ENCODE data around the gene SEMA5A.

The SEMA5A gene

GRCh38 chr5:9339206-9339818 is 206.6 kb downstream of the SEMA5A start:
- TF ChIP-seq CTCF (conservative IDR thresholded peaks at IDR 0.05; ENCODE audit: control insufficient read depth, insufficient read depth, low read depth, low read length) = peak; percentile 42
- DNase-seq (ENCODE audit: low read depth) = no peak
- no peak overlapping the region for H3K4me3 ChIP-seq (ENCODE audit: control insufficient read depth, low read depth, low read length)

DNA sequence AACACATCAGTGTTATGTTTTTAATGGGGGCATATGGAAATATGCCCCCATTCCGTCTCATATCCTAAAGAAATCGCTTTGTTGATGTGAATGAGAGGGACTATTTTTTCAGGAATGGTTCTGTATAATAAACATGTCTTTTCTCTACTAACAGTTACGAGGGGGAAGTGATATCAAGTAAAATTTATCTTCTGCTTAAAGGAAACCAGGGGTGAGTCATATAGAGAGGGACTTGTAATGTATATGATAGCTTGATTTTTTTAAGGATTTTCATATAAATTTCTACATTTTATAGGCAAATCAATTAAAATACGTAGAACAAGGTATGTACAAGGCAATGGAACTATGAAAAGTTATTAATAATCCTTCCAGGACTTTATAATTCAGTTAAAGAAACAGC is 207.1 kb downstream of the SEMA5A start:
- no peak for TF ChIP-seq CTCF (conservative IDR thresholded peaks at IDR 0.05; ENCODE audit: control insufficient read depth, insufficient read depth, low read depth, low read length)
- H3K4me3 ChIP-seq (ENCODE audit: control insufficient read depth, low read depth, low read length) = no peak overlapping the region
- DNase-seq (ENCODE audit: low read depth) = no peak

DNA sequence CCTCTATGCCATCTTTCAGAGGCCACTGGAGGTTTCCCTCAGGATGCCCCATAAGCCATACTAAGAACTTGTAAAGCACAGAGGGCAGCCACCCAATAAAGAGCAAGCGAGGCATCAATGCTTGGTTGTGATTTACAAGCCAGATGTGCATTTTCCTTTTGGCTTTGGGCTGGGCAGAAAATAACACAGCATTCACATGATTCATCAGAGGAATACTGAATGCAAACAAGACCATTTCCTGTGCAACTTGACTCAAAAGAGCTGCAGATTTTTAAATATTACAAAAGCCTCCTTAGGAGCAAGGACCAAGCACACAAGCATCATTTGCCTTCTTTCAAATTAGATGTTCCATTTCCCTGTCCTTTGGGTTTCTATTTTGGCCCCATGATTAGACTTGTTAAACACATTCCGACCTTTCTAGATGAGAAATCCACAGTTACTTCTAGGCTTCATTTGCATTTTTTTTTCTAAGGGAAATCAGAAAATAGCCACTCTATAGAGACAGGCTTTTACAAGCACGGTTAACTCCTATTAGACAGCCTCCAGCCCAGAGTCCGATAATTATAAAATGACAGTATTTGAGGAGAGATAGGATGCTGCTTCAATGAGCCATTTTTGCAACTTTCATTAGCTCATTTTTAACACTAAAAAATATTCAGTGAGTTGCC is 207.8 kb downstream of the SEMA5A start:
- no peak for TF ChIP-seq CTCF (conservative IDR thresholded peaks at IDR 0.05; ENCODE audit: control insufficient read depth, insufficient read depth, low read depth, low read length)
- no peak overlapping the region for H3K4me3 ChIP-seq (ENCODE audit: control insufficient read depth, low read depth, low read length)
- peak; percentile 85 for DNase-seq (ENCODE audit: low read depth)

DNA sequence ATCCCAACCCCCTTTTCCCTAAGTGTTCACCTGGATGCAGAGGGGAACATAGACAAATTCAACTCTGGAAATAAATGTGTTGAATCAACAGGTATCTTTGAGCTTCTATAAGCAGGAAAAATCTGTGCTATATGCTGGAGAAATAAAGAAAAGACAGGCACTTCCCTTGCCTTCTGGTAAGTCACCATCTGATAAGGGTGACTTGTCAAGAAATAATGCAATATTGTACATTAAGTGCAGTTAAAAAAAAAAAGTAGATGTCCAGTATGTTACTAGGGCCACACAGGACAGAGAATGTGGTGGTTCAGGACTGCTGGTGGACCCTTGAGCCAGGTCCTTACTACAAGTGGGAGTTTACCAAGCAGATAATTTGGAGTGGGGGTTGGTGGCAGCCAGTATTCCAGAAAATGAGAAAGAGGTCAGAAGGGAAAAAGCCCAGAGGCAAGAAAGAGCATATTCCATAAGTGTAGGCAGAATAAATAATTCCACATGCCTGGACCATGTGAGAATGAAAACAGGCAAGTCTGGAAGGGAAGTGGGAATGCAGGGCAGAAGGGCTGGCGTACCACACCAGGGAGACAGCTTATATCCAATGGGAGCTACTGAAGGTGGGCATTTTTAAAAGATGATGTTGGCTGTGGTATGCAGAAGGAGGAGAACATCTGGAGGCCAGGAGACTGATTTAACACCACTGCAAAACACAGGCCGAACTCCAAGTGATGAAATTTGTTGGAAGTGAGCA is 209.9 kb downstream of the SEMA5A start:
- H3K4me3 ChIP-seq (ENCODE audit: control insufficient read depth, low read depth, low read length) = no peak overlapping the region
- no peak for TF ChIP-seq CTCF (conservative IDR thresholded peaks at IDR 0.05; ENCODE audit: control insufficient read depth, insufficient read depth, low read depth, low read length)
- DNase-seq (ENCODE audit: low read depth) = peak; percentile 41

GRCh38 chr5:9335269-9335668 is 210.6 kb downstream of the SEMA5A start:
- TF ChIP-seq CTCF (conservative IDR thresholded peaks at IDR 0.05; ENCODE audit: control insufficient read depth, insufficient read depth, low read depth, low read length) = no peak
- no peak overlapping the region for H3K4me3 ChIP-seq (ENCODE audit: control insufficient read depth, low read depth, low read length)
- DNase-seq (ENCODE audit: low read depth) = no peak

GRCh38 chr5:9332026-9332425 is 213.8 kb downstream of the SEMA5A start:
- DNase-seq (ENCODE audit: low read depth) = no peak
- no peak for TF ChIP-seq CTCF (conservative IDR thresholded peaks at IDR 0.05; ENCODE audit: control insufficient read depth, insufficient read depth, low read depth, low read length)
- no peak overlapping the region for H3K4me3 ChIP-seq (ENCODE audit: control insufficient read depth, low read depth, low read length)

Measured in fibroblast of mammary gland (primary cell).